ENCODE data around the gene KRTAP10-1.

KRTAP10-1 gene

GRCh38 chr21:44547656-44548331 is 7.8 kb upstream of the KRTAP10-1 start:
- no peak for DNase-seq (ENCODE audit: low read depth)

- no peak for DNase-seq (ENCODE audit: low read depth)
Observed at GRCh38 chr21:44544566-44544965, 4.6 kb upstream of the KRTAP10-1 start.

GRCh38 chr21:44542716-44543115 is 2.7 kb upstream of the KRTAP10-1 start:
- DNase-seq (ENCODE audit: low read depth), result no peak

GRCh38 chr21:44540741-44541288 is 820 bp upstream of the KRTAP10-1 start:
- DNase-seq (ENCODE audit: low read depth), result no peak

GRCh38 chr21:44539046-44539445 is 949 bp downstream of the KRTAP10-1 start:
- no peak for DNase-seq (ENCODE audit: low read depth)

- DNase-seq (ENCODE audit: low read depth), result no peak
Observed at GRCh38 chr21:44537930-44538911, 1.8 kb downstream of the KRTAP10-1 start.

- DNase-seq (ENCODE audit: low read depth), result no peak
Observed at GRCh38 chr21:44535963-44536362, 4.0 kb downstream of the KRTAP10-1 start.

GRCh38 chr21:44534688-44535087 is 5.3 kb downstream of the KRTAP10-1 start:
- no peak for DNase-seq (ENCODE audit: low read depth)

GRCh38 chr21:44533891-44534627 is 5.9 kb downstream of the KRTAP10-1 start:
- no peak for DNase-seq (ENCODE audit: low read depth)

GRCh38 chr21:44533121-44533890 is 6.7 kb downstream of the KRTAP10-1 start:
- no peak for DNase-seq (ENCODE audit: low read depth)

GRCh38 chr21:44532712-44533111 is 7.3 kb downstream of the KRTAP10-1 start:
- no peak for DNase-seq (ENCODE audit: low read depth)

GRCh38 chr21:44531606-44532564 is 8.1 kb downstream of the KRTAP10-1 start:
- no peak for DNase-seq (ENCODE audit: low read depth)

GRCh38 chr21:44530903-44531605 is 8.9 kb downstream of the KRTAP10-1 start:
- no peak for DNase-seq (ENCODE audit: low read depth)

- no peak for DNase-seq (ENCODE audit: low read depth)
Observed at GRCh38 chr21:44530221-44530902, 9.6 kb downstream of the KRTAP10-1 start.

GRCh38 chr21:44529503-44530125 is 10.4 kb downstream of the KRTAP10-1 start:
- DNase-seq (ENCODE audit: low read depth), result no peak

- DNase-seq (ENCODE audit: low read depth), result no peak
Observed at GRCh38 chr21:44529011-44529421, 11.0 kb downstream of the KRTAP10-1 start.

- DNase-seq (ENCODE audit: low read depth), result no peak
Observed at GRCh38 chr21:44528634-44528995, 11.4 kb downstream of the KRTAP10-1 start.

GRCh38 chr21:44527983-44528633 is 11.9 kb downstream of the KRTAP10-1 start:
- DNase-seq (ENCODE audit: low read depth), result no peak

Measured in amniotic epithelial cell (primary cell).